ENCODE measurements around the gene CUL7. TPM values are rescaled to one million over a fixed set of nuclear protein-coding genes. Genes with fewer than 3 reads are reported as not detected.
"Not testable (repeated sequence)": the region's sequence is repeated elsewhere in the genome, so short reads cannot be mapped to it uniquely, and the experiment has no call there.

Gene CUL7
- total RNA-seq, 2 experiments from 2014 or later: 23.2 to 23.8 TPM

DNA sequence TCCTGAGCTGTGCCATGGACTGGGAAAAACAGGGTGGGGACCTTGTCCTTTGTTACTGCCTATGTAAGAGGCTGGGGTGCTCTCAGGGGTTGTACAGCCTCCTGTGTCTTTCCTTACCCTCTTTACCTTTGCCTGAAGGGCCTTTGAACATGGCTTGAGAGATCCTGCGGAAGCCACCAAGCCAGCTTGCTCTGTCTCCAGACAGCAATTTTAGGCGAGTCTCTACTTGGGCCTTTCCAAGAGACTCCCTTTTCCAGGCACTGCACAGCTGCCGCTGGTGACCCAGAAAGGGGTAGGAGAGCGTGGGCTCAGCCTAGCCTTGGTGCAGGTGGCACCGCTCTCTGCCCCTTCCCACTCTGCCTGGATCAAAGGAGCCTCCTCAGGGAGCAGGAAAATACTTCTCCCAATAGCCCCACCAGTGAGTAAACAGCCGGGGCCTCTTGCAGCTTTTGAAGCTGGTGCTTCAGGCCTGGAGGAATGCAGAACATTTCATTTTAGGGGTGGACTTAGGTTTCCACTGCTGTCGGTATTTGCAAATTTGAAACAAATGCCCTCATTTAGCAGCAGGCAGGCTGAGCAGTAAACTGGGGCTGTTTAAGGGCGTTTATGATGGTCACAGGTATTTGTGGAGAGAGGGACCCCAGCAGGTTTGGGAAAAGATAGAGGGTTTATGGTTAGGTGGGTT, 36.4 kb upstream of the CUL7 start:
- ChIA-PET POLR2A (no interaction called here), CTCF (interaction anchor here (0.6 to 0.7 kb wide), 2 partner anchors 237 to 526 kb away, joined by 3 read pairs; partner anchors contain the start of gene UBR2)
- no peak for DNase-seq
- Mint-ChIP-seq H3K27ac (no peak overlapping the region), H3K27me3 (no peaks in the 10 kb centered on the region), H3K36me3 (no peaks in the 10 kb centered on the region), H3K4me3 (no peak overlapping the region), H3K9me3 (no peaks in the 10 kb centered on the region), H3K4me1 (ENCODE audit: low read depth) (peaks cover 27% of the 10 kb centered on the region)
- intact Hi-C loops (cut with micrococcal nuclease): no loop called here

DNA sequence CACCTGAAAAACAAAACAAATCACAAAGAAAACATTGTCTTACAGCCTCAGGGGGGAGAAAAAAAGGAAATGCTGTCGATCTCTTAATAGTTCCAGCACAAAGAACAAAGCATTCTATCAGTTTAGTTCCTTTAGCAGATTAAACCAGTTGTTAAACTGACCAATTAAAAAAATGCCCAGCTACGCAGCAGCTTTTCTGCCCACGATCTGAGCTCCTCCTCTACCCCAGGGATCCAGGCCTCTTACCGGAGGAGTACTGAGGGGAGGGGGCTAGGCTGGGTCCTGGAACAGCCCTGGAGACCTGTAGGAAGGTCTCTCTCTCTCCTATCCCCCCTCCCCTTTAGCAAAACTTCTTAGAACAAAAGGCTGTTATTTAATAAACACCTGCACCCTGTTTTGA, 35.8 kb upstream of the CUL7 start:
- CTCF ChIA-PET: interaction anchor here (0.6 kb wide), 1 partner anchor 526 kb away, joined by 3 read pairs; the partner anchor contains the start of gene UBR2
- no peak for DNase-seq
- Mint-ChIP-seq H3K36me3 (no peaks in the 10 kb centered on the region), H3K27ac (no peak overlapping the region), H3K9me3 (no peaks in the 10 kb centered on the region), H3K4me1 (ENCODE audit: low read depth) (peaks cover 27% of the 10 kb centered on the region), H3K27me3 (peaks cover 3% of the 10 kb centered on the region), H3K4me3 (no peak overlapping the region)
- intact Hi-C loops (cut with micrococcal nuclease): no loop called here
- POLR2A ChIA-PET: no interaction called here

DNA sequence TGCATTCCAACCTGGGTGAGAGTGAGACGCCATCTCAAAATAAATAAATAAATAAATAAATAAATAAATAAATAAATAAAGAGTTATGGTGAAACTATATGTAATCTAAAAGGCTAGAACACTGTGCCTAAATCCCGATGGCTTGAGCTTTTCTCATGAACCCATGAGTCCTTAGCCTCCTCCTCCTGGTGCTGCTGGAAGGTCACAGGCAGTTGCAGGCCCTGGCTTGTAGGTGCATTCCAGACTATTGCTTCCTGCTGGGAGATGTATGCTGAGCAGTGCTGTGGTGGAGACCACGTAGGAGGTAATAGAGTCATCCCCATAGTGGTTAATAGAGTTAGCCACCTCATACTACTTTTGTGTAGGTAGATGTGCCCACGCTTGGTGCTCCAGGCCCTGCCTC, 35.0 kb upstream of the CUL7 start:
- ChIA-PET POLR2A (no interaction called here), CTCF (no interaction called here)
- no peaks in the 10 kb centered on the region for H3K36me3 Mint-ChIP-seq
- no peak overlapping the region for H3K27ac Mint-ChIP-seq
- H3K9me3 Mint-ChIP-seq: no peaks in the 10 kb centered on the region
- no peak for DNase-seq
- H3K4me1 Mint-ChIP-seq (ENCODE audit: low read depth): peaks cover 22% of the 10 kb centered on the region
- peaks cover 5% of the 10 kb centered on the region for H3K27me3 Mint-ChIP-seq
- intact Hi-C loops (cut with micrococcal nuclease): no loop called here
- no peak overlapping the region for H3K4me3 Mint-ChIP-seq

DNA sequence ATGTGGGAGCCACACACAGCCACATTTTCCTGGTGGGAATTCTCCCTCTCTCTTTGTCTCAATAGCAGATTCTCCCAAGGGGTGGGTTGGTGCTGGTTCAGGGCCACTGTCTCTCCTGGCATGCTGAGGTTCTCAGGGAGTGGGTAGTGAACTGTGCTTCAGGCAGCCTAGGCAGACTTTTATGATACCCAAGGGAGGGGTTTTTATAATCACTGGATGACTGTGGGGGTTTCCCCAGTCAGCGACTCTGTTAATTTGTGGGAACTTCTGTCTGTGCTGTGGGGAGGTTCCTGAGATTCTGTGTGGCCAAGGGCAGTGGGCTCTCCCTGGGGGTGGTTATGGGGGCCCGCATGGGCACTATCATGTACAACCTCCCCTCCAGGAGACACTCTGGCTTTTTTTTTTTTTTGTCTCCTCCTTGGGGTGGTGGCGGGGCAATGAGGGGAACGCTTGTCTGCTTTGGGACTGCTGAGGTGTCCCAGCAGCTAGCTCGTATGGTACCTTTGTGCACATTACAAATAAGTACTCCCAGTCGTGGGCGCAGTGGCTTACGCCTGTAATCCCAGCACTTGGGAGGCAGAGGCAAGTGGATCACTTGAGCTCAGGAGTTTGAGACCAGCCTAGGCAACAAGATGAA, 32.5 kb upstream of the CUL7 start:
- intact Hi-C loops (cut with micrococcal nuclease): no loop called here

DNA sequence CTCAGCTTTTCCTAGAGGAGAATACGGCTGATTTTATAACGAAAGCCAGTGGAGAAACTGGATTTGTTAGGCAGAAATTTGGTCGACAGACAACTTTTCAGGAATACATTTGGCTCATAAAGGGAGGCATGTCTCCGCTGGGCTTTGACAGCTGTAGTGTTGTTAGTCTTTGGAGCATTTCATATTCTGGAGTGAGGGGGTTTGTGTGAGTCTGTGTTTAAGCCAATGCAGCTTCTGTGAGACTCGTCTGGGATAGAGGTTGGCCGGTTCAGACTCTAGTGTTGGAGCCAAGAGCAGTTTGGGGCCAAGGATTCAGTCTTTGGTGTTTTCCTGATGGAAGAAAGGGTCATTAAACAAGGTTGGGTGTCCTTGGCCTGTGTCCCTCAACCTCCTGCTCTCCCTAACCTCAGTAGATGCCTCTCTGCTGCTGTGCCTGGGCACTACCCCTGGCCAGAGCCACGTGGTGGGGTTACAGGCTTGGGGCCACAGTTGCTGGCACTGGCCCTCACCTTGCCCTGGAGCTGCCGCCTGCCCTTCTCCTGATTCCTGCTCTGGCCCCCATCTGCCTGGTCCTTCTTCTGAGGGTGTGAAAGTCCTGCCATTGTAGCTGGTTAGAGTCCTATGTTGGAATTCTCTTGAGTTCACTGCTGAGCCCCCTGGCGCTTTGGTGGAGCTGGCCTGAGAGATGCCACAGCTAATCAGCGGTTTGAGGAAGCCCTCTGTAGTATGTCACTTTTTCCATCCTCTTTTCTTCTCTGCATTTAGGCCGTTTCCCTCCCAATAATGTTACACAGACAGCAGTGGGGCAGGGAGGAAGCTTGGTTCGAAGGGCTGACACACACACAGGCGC, 29.4 kb upstream of the CUL7 start:
- CTCF ChIA-PET: interaction anchor here (1.1 kb wide), 1 partner anchor 38 kb away, joined by 3 read pairs; no protein-coding TSS in a partner anchor
- peaks cover 10% of the 10 kb centered on the region for H3K27me3 Mint-ChIP-seq
- H3K4me3 Mint-ChIP-seq: no peak overlapping the region

More for the DNA sequence above, 32.5 kb upstream of the CUL7 start:
- peaks cover 6% of the 10 kb centered on the region for H3K27me3 Mint-ChIP-seq
- peaks cover 13% of the 10 kb centered on the region for H3K4me1 Mint-ChIP-seq (ENCODE audit: low read depth)
- CTCF ChIA-PET: interaction anchor here (1.0 kb wide), 1 partner anchor 57 kb away, joined by 8 read pairs; no protein-coding TSS in a partner anchor
- peak; percentile 41 for DNase-seq
- no peaks in the 10 kb centered on the region for H3K36me3 Mint-ChIP-seq
- H3K4me3 Mint-ChIP-seq: no peak overlapping the region
- no peaks in the 10 kb centered on the region for H3K9me3 Mint-ChIP-seq
- POLR2A ChIA-PET: no interaction called here
- no peak overlapping the region for H3K27ac Mint-ChIP-seq

DNA sequence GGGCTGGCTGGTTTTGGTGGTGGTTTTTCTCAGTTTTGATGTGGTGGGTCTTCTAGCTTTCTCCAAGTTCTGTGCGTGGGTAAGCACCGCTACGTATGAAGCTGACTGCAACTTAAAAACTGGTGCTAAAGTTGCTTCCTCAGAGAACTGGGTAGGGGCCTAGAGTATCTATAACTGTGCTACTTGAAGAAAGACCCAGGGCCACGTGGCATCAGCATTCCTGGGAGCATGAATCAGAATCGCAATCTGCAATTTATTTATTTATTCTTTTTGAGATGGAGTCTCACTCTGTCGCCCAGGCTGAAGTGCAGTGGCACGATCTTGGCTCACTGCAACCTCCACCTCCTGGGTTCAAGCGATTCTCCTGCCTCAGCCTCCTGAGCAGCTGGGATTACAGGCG, 28.3 kb upstream of the CUL7 start:
- H3K27ac Mint-ChIP-seq; intact Hi-C loops (cut with micrococcal nuclease); H3K36me3 Mint-ChIP-seq; POLR2A ChIA-PET; H3K9me3 Mint-ChIP-seq; CTCF ChIA-PET; DNase-seq; H3K4me1 Mint-ChIP-seq (ENCODE audit: low read depth); H3K4me3 Mint-ChIP-seq: not testable (repeated sequence)
- H3K27me3 Mint-ChIP-seq: peaks cover 20% of the 10 kb centered on the region

More for the DNA sequence above, 29.4 kb upstream of the CUL7 start:
- no peak for DNase-seq
- H3K9me3 Mint-ChIP-seq: no peaks in the 10 kb centered on the region
- peaks cover 10% of the 10 kb centered on the region for H3K4me1 Mint-ChIP-seq (ENCODE audit: low read depth)
- no peak overlapping the region for H3K27ac Mint-ChIP-seq
- intact Hi-C loops (cut with micrococcal nuclease): no loop called here
- no peaks in the 10 kb centered on the region for H3K36me3 Mint-ChIP-seq
- POLR2A ChIA-PET: no interaction called here

DNA sequence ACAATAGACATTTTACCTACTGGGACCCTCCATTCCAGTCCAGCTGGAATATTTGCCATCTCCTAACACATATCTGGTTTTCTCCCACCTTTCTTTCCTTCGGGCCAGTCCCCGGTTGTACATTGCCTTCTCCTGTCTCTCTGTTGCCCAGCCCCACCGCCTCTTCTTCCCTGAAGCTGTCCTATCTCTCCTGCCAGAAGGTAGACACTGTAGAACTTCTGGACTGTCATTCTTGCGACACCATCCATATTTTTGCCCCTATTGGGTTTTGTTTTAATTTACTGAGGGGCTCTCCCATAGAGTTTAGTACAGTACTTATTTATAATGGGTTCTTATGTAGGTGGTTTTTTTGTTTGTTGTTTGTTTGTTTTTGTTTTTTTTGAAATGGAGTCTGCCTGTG, 27.4 kb upstream of the CUL7 start:
- ChIA-PET POLR2A (no interaction called here), CTCF (no interaction called here)
- Mint-ChIP-seq H3K27ac (no peak overlapping the region), H3K4me3 (no peak overlapping the region), H3K4me1 (ENCODE audit: low read depth) (peaks cover 4% of the 10 kb centered on the region), H3K9me3 (no peaks in the 10 kb centered on the region), H3K27me3 (peaks cover 23% of the 10 kb centered on the region), H3K36me3 (no peaks in the 10 kb centered on the region)
- no peak for DNase-seq
- intact Hi-C loops (cut with micrococcal nuclease): no loop called here

DNA sequence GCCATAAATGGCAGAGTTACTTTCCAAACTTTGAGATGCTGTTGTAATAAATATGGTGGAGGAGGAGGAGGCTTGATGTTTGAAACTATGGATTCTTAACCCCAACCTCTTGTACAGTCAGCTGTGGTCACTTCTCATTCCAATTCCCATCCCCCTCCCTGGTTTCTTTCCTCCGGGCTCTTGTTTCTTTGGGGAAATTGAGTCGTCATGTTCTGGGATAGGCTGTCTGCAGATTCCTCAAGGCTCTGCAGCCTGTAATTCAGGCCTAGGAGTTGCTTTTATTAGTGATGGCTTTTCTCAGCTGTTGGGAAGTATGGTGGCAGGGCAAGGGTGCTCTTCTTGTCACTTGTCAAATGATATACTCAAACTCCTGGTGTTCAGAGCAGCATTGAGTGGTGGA, 25.0 kb upstream of the CUL7 start:
- intact Hi-C loops (cut with micrococcal nuclease): no loop called here
- CTCF ChIA-PET: no interaction called here
- H3K36me3 Mint-ChIP-seq: no peaks in the 10 kb centered on the region

DNA sequence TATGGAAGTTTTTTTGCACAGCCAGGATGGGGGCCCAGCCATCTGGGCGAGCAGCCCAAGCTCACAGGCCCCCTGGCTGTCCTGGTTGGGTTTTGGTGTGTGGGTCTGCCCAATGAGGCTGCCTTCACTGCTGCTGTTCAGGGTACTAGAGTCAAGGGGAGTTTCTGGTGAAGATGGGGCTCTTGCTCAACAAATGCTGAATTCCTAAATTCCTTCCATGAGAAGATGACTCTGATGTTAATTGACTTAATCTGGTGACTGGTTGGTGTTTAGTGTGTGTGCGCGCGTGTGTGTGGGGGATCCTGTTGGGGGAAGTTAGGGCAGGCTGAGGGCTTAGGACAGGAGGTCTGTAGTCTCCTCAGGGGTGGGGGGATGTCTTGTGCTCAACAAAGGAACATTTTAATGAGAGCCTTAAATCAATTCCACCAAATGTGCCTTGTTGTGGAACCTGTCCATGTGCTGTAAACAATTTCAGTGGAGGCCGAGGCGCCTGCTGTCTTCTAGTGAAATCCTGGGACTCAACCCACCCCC, 24.4 kb upstream of the CUL7 start:
- DNase-seq: no peak
- Mint-ChIP-seq H3K27me3 (peaks cover 17% of the 10 kb centered on the region), H3K4me1 (ENCODE audit: low read depth) (peaks cover 1% of the 10 kb centered on the region), H3K4me3 (no peak overlapping the region), H3K9me3 (no peaks in the 10 kb centered on the region), H3K27ac (no peak overlapping the region), H3K36me3 (no peaks in the 10 kb centered on the region)
- POLR2A ChIA-PET: no interaction called here
- CTCF ChIA-PET: no interaction called here
- intact Hi-C loops (cut with micrococcal nuclease): no loop called here

More for the DNA sequence above, 25.0 kb upstream of the CUL7 start:
- Mint-ChIP-seq H3K27ac (no peak overlapping the region), H3K4me3 (no peak overlapping the region), H3K27me3 (peaks cover 18% of the 10 kb centered on the region), H3K4me1 (ENCODE audit: low read depth) (peaks cover 1% of the 10 kb centered on the region), H3K9me3 (no peaks in the 10 kb centered on the region)
- POLR2A ChIA-PET: no interaction called here
- no peak for DNase-seq

DNA sequence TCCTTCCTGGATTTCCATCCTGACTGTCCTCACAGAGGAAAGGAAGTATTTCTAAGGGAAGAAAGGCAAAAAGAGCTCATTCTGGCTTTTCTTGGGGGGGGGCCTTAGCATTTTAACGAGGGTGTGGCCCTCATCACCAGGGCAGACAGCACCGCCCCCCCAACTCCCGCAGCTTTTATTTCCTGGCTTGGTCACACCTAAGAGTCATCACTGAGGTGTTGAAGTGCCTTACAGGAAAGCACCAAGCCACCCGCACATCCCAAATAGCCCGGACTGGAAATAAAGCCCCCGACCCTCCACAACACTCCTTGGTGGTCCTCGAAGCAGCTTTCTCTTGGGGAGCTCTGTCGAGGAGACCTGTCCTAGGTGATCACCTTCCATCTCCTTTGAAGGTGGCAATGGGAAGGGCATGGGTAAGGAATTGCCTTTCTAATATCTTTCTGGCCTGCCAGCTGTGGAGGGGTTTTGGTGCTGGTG, 23.7 kb upstream of the CUL7 start:
- Mint-ChIP-seq H3K9me3 (no peaks in the 10 kb centered on the region), H3K36me3 (peaks cover 3% of the 10 kb centered on the region), H3K4me3 (peak overlapping the region; percentile 52), H3K27me3 (peaks cover 17% of the 10 kb centered on the region), H3K4me1 (ENCODE audit: low read depth) (peaks cover 1% of the 10 kb centered on the region), H3K27ac (no peak overlapping the region)
- DNase-seq: no peak
- intact Hi-C loops (cut with micrococcal nuclease): no loop called here
- ChIA-PET CTCF (interaction anchor here (0.7 to 0.9 kb wide), 2 partner anchors 67 to 168 kb away, joined by 3 read pairs; no protein-coding TSS in a partner anchor), POLR2A (interaction anchor here (1.4 kb wide), 1 partner anchor 18 kb away, joined by 3 read pairs; the partner anchor contains the start of genes KLC4 and MRPL2)

DNA sequence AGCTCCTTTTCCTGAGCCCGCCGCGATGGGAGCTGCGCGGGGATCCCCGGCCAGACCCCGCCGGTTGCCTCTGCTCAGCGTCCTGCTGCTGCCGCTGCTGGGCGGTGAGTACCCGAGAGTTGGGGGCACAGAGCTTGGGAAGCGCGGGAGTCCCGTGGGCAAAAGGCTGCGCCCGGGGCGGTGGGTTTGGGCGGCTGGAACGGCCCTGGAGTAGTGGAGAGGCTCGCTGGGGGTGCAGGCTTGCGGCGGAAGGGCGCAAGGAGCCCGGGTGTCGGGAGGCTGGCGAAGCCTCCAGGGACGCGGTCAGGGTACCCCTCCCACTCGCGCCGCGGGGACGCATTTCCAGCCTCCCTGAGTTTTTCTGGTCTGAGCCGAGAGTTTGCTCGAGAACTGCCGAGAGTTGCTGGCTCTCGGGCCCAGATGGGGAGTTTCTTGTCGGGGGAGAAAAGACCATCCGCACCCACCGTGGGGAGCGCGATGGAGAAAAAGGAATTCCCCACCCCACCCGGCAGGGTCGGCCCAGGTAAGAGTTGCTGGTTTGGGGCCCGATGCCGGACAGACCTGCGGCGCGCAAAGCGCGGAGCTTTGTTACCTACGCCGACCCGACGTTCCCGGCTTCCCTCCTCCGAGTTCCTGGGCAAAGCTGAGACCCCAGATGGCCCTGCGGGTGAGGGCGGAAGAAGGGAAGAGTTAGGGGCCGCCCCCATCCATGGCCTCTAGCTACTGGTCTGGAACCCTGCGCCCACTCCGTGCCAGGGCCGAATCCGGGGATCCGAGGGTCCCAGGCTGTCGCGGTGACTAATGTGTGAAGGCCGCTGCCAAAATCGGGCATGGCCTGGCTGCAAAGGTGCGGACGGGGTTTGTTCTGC, 23.0 kb upstream of the CUL7 start:
- peaks cover 17% of the 10 kb centered on the region for H3K27me3 Mint-ChIP-seq
- no peak for DNase-seq
- intact Hi-C loops (cut with micrococcal nuclease): no loop called here
- H3K4me1 Mint-ChIP-seq (ENCODE audit: low read depth): peaks cover 1% of the 10 kb centered on the region
- H3K36me3 Mint-ChIP-seq: peaks cover 3% of the 10 kb centered on the region
- H3K9me3 Mint-ChIP-seq: no peaks in the 10 kb centered on the region
- H3K27ac Mint-ChIP-seq: no peak overlapping the region
- peak overlapping the region; percentile 52 for H3K4me3 Mint-ChIP-seq
- ChIA-PET CTCF (interaction anchor here (0.7 to 0.9 kb wide), 2 partner anchors 67 to 168 kb away, joined by 3 read pairs; no protein-coding TSS in a partner anchor), POLR2A (interaction anchor here (1.4 kb wide), 1 partner anchor 17 kb away, joined by 3 read pairs; the partner anchor contains the start of genes KLC4 and MRPL2)

Measured in activated CD4-positive, alpha-beta memory T cell treated with anti-CD3 and anti-CD28 coated beads for 36 hours (primary cell).